ENCODE results near the gene HOATZ.

DNA sequence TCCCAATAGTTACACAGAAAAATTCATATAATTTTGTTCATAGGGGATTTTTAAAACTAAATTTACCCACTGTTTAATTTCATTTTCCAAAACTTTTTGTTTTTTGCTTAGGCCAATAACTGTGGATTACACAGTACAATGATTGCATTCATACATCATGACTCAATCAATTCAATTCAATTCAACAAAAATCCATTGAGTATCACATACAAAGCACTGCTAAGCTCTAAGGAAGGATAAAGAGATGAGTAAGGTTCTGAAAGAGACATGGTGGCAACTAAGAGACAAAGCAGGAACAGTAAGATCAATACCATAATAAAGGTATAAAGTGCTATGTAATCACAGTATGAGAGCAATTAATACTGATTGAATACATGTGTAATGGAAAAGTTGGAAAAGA, 16.6 kb downstream of the HOATZ start:
- TF ChIP-seq FOXA1 (IDR thresholded peaks at IDR 0.05) (no peak), NFRKB (IDR thresholded peaks at IDR 0.05) (no peak), HDGF (IDR thresholded peaks at IDR 0.05; ENCODE audit: borderline replicate concordance) (no peak), FOXM1 (IDR thresholded peaks at IDR 0.05; ENCODE audit: borderline replicate concordance) (no peak), SP1 (IDR thresholded peaks at IDR 0.05) (no peak), ZNF384 (IDR thresholded peaks at IDR 0.05) (no peak), LEF1 (IDR thresholded peaks at IDR 0.05; ENCODE audit: borderline replicate concordance) (no peak)

Measured in HEK293T (cell line).